ENCODE measurements around the gene WFDC8.

Gene WFDC8

GRCh38 chr20:45518282-45518681 lies 60.8 kb downstream of the WFDC8 start:
- ChIA-PET POLR2A (no interaction called here), CTCF (interaction anchor here (0.8 kb wide), 1 partner anchor 68 kb away, joined by 3 read pairs; no protein-coding TSS in a partner anchor)
- no peak overlapping the region for H3K27ac ChIP-seq (ENCODE audit: extremely low read depth, low read depth, low read length)
- no peaks in the 10 kb centered on the region for H3K4me1 ChIP-seq (ENCODE audit: control insufficient read depth, insufficient read depth, low read length)
- H3K9me3 ChIP-seq (ENCODE audit: control insufficient read depth, insufficient read depth, low read depth, low read length): no peaks in the 10 kb centered on the region
- H3K36me3 ChIP-seq (ENCODE audit: control insufficient read depth in 2 of 2, insufficient read depth in 1 of 2, low read length in 2 of 2): no peaks in the 10 kb centered on the region
- H3K4me3 ChIP-seq (ENCODE audit: low read depth, low read length): no peak overlapping the region
- TF ChIP-seq PATZ1 (tag by site-specific recombination; IDR thresholded peaks at IDR 0.05) (no peak), ZNF350 (tag by site-specific recombination; IDR thresholded peaks at IDR 0.05) (no peak), PRDM6 (tag by site-specific recombination; IDR thresholded peaks at IDR 0.05) (no peak), ZBTB44 (tag by site-specific recombination; IDR thresholded peaks at IDR 0.05) (no peak), ZNF544 (tag by site-specific recombination; IDR thresholded peaks at IDR 0.05) (no peak), ZNF768 (tag by site-specific recombination; IDR thresholded peaks at IDR 0.05) (no peak), YY2 (tag by site-specific recombination; IDR thresholded peaks at IDR 0.05) (no peak), ZNF23 (tag by site-specific recombination; IDR thresholded peaks at IDR 0.05; ENCODE audit: borderline replicate concordance) (no peak), ZNF600 (tag by site-specific recombination; IDR thresholded peaks at IDR 0.05) (no peak), ZBTB7A (tag by site-specific recombination; IDR thresholded peaks at IDR 0.05; ENCODE audit: low read depth) (no peak), ZSCAN16 (tag by site-specific recombination; IDR thresholded peaks at IDR 0.05) (no peak), ZNF37A (tag by site-specific recombination; IDR thresholded peaks at IDR 0.05) (no peak), RBAK (tag by site-specific recombination; IDR thresholded peaks at IDR 0.05) (no peak), ZNF148 (tag by site-specific recombination; IDR thresholded peaks at IDR 0.05; ENCODE audit: borderline replicate concordance) (no peak), ZNF26 (tag by site-specific recombination; IDR thresholded peaks at IDR 0.05) (no peak), ZNF558 (tag by site-specific recombination; IDR thresholded peaks at IDR 0.05) (no peak), ZNF561 (tag by site-specific recombination; IDR thresholded peaks at IDR 0.05; ENCODE audit: borderline replicate concordance) (no peak), REPIN1 (tag by site-specific recombination; IDR thresholded peaks at IDR 0.05; ENCODE audit: low read depth) (no peak)
